Hepatocyte (in vitro differentiated cells): ENCODE results near the gene FOXQ1.

Source experiments
- EZH2 ChIP-seq: fragments of 200-600 bp; sonication (generic); IDR thresholded peaks from 2 replicates; pipeline ENCODE4 v1.6.1; 2016; ENCODE audit warnings: antibody characterized with exemption, mild to moderate bottlenecking, borderline replicate concordance
- EZH2phosphoT487 ChIP-seq: fragments of 200-600 bp; sonication (generic); IDR thresholded peaks from one replicate; pipeline ENCODE4 v1.6.1; 2018; ENCODE audit warnings: antibody characterized with exemption, mild to moderate bottlenecking, low read depth, moderate library complexity; ENCODE audit not compliant: unreplicated experiment, severe bottlenecking
- TF ChIP-seq, protein P1 (sequence below): fragments of 200-600 bp; sonication (generic); IDR thresholded peaks from 2 replicates; pipeline ENCODE4 v1.5.1; 2016; ENCODE audit warnings: antibody characterized with exemption, mild to moderate bottlenecking; ENCODE audit not compliant: poor library complexity

DNA sequence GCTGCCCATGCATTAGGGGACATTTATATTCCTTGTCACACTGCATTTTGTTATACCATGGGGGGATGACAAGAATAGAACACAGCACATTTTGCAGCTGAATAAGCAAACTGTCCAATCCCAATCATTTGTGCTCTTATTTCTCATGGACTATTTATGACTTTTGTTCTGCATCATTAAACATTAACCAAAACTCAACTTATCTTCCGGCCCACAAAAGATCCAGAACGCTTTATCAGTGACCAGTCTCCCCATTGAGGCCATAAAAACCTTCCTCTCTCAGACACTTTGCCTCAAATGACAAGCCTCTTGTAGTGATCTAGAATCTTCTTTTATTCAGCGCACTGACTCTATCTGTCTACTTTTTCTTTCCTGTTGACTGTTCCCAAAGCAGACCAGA is 28.4 kb upstream of the FOXQ1 start:
- TF ChIP-seq, protein P1, sequence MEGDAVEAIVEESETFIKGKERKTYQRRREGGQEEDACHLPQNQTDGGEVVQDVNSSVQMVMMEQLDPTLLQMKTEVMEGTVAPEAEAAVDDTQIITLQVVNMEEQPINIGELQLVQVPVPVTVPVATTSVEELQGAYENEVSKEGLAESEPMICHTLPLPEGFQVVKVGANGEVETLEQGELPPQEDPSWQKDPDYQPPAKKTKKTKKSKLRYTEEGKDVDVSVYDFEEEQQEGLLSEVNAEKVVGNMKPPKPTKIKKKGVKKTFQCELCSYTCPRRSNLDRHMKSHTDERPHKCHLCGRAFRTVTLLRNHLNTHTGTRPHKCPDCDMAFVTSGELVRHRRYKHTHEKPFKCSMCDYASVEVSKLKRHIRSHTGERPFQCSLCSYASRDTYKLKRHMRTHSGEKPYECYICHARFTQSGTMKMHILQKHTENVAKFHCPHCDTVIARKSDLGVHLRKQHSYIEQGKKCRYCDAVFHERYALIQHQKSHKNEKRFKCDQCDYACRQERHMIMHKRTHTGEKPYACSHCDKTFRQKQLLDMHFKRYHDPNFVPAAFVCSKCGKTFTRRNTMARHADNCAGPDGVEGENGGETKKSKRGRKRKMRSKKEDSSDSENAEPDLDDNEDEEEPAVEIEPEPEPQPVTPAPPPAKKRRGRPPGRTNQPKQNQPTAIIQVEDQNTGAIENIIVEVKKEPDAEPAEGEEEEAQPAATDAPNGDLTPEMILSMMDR: no peak
- TF ChIP-seq EZH2: no peak
- TF ChIP-seq EZH2phosphoT487: no peak
